GM20000 (cell line): ENCODE data around the gene ADGRV1.
"Not testable (repeated sequence)": the region's sequence is repeated elsewhere in the genome, so short reads cannot be mapped to it uniquely, and the experiment has no call there.

ENCODE experiments used
- DNase-seq: peaks from one replicate; pipeline ENCODE4 v3.0.0; 2012; ENCODE audit warnings: low spot score
- TF ChIP-seq, protein P1 (sequence below): IDR thresholded peaks from 2 replicates; pipeline ENCODE4 v1.5.1; 2012; ENCODE audit warnings: mild to moderate bottlenecking, control low read depth; ENCODE audit errors: extremely low read depth, missing control alignments

The ADGRV1 gene

DNA sequence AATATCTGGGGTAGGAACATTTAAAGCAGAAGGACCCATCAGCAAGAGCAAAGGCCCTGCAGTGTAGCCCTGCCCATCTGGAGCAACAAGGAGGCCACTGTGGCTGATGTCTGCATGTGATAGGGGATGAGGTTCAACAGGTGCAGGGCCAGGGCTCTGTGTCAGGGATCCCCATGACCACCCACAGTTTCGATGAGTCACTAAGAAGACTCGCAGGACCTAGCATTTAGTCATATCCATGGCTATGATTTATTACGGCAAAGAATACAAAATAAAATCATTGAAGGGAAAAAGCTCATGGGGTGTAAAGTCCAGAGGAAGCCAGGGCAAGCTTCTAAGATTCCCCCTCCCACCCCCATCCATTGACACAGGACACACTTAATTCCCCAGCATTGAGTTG lies 188.6 kb downstream of the ADGRV1 start:
- no peak for DNase-seq
- TF ChIP-seq, protein P1, sequence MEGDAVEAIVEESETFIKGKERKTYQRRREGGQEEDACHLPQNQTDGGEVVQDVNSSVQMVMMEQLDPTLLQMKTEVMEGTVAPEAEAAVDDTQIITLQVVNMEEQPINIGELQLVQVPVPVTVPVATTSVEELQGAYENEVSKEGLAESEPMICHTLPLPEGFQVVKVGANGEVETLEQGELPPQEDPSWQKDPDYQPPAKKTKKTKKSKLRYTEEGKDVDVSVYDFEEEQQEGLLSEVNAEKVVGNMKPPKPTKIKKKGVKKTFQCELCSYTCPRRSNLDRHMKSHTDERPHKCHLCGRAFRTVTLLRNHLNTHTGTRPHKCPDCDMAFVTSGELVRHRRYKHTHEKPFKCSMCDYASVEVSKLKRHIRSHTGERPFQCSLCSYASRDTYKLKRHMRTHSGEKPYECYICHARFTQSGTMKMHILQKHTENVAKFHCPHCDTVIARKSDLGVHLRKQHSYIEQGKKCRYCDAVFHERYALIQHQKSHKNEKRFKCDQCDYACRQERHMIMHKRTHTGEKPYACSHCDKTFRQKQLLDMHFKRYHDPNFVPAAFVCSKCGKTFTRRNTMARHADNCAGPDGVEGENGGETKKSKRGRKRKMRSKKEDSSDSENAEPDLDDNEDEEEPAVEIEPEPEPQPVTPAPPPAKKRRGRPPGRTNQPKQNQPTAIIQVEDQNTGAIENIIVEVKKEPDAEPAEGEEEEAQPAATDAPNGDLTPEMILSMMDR = no peak

DNA sequence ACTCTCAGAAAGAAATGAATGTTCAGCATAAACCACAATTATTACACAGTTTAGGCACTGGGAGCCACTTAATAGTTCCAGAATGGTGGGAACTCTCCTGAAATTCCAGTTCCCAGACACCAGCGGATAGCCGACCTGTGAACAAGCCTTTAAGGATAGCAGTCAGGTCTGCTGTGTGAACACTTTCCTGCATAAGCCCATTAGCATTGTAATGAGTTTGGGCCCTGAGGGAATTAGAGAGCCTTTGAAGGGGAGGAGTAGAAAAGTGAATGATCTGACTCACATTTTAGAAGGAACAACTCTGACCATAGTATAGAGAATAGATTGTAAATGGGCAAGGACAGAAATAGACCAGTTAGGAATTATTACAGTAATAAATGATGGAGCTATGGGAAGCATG lies 189.1 kb downstream of the ADGRV1 start:
- no peak for DNase-seq
- TF ChIP-seq, protein P1 = no peak

DNA sequence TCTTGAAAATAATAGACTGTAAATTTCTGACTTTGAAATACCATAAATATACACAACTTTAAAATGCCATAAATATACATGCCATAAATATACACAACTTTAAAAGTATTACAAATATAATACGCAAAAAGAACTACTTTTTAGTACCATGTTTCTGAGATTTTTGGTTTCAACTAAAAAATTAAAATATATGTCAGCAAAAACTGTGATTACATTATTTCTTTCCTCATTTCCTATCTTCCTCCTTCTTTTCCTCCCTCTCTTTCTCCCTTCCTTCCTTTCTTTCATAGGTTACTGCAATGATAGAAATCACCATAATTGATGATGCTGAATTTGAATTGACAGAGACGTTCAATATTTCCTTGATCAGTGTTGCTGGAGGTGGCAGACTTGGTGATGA lies 200.5 kb downstream of the ADGRV1 start:
- no peak for DNase-seq
- TF ChIP-seq, protein P1 = no peak

DNA sequence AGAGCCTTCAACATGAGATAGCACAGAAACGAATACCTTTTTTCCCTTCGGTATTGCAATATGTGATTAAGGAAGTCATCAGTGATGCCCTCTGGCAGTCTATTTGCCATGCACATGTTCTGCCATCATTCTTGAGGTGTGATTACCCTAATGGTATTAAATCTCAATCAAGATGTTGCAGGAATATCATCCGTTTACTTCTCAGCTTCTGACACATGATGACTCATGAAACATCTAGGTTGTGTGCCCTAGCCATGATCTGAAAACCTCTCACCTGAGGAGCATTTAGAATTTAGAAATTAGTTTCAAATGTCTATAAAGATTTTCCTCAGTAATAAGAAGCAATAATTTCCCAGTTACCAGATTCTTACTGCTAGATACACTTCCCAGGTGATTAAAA lies 209.1 kb downstream of the ADGRV1 start:
- DNase-seq = no peak
- TF ChIP-seq, protein P1 = no peak

DNA sequence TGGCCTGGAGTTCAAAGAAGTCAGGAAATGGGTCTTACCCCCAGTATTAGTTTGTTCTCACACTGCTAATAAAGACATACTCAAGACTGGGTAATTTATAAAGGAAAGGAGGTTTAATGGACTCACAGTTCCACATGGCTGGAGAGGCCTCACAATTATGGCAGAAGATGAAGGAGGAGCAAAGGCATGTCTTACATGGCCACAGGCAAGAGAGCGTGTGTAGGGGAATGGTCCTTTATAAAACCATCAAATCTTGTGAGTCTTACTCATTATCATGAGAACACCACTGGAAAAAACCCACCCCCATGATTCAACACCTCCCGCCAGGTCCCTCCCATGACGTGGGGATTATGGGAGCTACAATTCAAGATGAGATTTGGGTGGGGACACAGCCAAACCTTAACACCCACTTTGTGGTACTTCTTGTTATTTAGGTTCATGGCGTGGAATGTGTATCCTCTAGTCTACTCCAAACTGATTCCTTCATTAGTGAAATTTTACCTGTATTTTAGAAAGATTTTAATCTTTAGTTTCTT lies 211.5 kb downstream of the ADGRV1 start:
- not testable (repeated sequence) for DNase-seq

DNA sequence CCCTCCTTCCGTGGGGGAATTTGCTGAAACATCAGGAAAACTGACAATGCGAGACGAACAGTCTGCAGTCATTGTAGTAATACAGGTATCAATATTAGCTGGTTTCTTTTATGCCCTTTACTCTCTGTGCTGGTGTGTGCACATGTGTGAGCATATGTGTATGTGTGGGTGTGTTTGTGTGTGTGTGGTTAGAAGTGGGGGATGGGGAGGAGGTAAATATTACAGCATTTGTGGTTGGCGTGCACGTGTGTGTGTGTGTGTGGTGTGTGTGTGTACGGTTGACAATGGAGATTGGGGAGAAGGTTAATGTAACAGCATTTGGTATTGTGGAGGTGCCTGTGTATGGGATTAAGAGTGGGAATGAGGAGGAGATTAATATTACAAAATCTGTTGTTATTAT lies 219.4 kb downstream of the ADGRV1 start:
- DNase-seq = no peak
- TF ChIP-seq, protein P1 = no peak

DNA sequence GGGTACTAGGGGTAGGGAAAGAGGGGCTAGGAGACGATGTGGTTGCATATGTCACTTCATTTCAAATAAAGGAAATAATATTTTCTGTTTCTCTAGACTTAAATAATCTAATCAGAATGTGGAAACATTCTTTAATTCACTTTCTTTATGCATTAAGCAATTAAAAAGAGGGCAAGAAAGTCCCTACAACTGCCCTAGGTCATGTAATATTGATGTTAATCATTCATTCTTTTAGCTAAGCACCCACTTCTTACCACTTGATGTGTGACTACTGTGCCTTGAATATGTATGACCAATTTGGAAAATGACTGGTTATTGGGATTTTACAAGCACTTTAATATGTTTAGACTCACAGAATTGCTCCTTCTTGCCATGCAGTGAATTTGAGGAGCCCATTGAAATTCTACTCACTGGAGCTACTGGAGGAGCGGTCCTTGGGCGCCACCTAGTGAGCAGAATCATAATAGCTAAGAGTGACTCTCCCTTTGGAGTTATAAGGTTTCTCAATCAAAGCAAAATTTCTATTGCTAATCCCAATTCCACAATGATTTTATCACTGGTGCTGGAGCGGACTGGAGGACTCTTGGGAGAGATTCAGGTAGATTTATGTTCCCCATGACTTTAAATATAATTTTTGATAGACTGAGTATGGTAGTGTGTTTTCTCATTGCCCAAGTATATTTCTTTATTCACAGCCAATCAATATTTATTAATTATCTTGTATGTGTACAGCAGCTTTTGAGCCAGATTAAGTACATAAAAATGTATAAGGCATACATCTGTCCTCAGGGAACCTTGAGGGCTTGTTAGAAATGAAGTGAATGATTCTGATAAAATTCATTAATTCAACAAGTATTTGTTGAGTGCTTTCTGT lies 225.1 kb downstream of the ADGRV1 start:
- TF ChIP-seq, protein P1 = peak; percentile 62

DNA sequence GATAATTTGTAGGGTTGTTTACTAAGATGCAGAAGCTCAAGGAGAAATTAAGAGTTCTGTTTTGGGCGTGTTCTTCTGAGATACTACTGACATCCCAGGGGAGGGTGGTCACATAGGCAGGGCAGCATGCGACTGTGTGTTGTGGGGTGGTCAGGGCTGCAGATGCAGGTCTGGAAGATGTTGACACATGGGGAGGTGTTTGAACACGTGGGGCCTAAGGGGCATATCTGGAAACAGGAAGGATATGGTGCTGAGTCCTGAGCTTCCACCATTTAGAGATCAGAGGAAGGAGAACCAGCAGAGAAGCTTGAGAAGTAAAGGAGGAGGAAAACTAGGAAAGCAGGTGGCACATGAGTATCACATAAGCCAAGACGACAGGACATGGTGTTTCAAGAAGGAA lies 228.2 kb downstream of the ADGRV1 start:
- TF ChIP-seq, protein P1 = no peak
- no peak for DNase-seq

More for the DNA sequence above, 225.1 kb downstream of the ADGRV1 start:
- peak; percentile 32 for DNase-seq
